Adipocyte (in vitro differentiated cells): ENCODE measurements around the gene MAP3K4.

ENCODE experiments used
- DNase-seq: peaks from one replicate; pipeline ENCODE4 v3.0.0-alpha.2; 2015; ENCODE audit warnings: low read depth
- H3K27me3 ChIP-seq: replicated peaks from 2 replicates; pipeline ENCODE4 v1.7.0; 2013; ENCODE audit warnings: mild to moderate bottlenecking, low read length, moderate library complexity; ENCODE audit not compliant: control insufficient read depth, insufficient read depth
- H3K36me3 ChIP-seq: 2 replicates; pipeline ENCODE4 v1.7.0; 2013; ENCODE audit warnings: low read length, mild to moderate bottlenecking, moderate library complexity; ENCODE audit not compliant: control insufficient read depth, insufficient read depth, severe bottlenecking
- H3K4me1 ChIP-seq: 2 replicates; pipeline ENCODE4 v1.7.0; 2013; ENCODE audit warnings: mild to moderate bottlenecking, low read length, moderate library complexity; ENCODE audit not compliant: control insufficient read depth, insufficient read depth
- H3K4me3 ChIP-seq: 2 replicates; pipeline ENCODE4 v1.7.0; 2013; ENCODE audit warnings: mild to moderate bottlenecking, low read length, moderate library complexity
- H3K9ac ChIP-seq: 2 replicates; pipeline ENCODE4 v1.7.0; 2013; ENCODE audit warnings: mild to moderate bottlenecking, low read length, moderate library complexity
- H3K9me3 ChIP-seq: 2 replicates; pipeline ENCODE4 v1.7.0; 2013; ENCODE audit warnings: mild to moderate bottlenecking, low read length, moderate library complexity; ENCODE audit not compliant: control insufficient read depth

Gene MAP3K4

DNA sequence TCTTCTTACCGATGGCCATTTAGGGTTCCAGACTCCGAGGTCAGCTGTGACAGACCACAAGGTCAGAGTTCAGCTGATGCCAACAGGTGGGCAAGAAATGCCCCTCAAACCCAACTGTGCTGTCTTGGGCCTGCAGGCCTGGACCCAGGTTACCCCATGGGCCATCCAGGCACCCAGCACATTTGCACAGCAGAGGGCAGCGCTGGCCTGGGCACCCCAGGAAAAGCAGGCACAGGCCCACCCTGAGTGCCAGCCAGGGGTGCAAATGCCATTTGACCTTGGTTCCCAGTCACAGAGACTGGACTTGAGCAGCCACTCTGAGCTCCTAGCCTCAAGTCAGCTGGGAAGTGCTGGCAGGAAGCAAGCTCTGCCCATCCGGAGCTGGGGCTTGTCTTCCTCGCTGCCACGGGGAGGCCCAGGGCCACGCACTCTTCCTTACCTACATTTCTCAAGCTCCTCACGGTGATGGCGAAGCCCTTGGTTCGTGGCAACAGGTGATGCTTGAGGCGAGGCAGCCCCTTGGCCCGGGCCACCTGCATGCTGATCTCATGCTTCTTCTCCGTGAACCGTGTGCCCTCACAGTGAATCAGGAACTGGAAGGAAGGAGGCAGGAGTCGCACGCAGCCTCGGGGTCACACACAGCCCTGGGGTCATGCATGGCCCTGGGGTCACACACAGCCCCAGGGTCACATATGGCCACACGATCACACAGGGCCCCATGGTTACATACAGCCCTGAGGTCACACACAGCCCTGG, 161.5 kb downstream of the MAP3K4 start:
- H3K4me1 ChIP-seq, result no peaks in the 10 kb centered on the region
- peaks cover 16% of the 10 kb centered on the region for H3K36me3 ChIP-seq
- H3K4me3 ChIP-seq, result no peak overlapping the region
- no peaks in the 10 kb centered on the region for H3K27me3 ChIP-seq
- peak; percentile 28 for DNase-seq
- H3K9me3 ChIP-seq, result no peaks in the 10 kb centered on the region
- H3K9ac ChIP-seq, result no peak overlapping the region

GRCh38 chr6:161153725-161154124, 162.2 kb downstream of the MAP3K4 start:
- H3K36me3 ChIP-seq, result peaks cover 10% of the 10 kb centered on the region
- no peak overlapping the region for H3K4me3 ChIP-seq

DNA sequence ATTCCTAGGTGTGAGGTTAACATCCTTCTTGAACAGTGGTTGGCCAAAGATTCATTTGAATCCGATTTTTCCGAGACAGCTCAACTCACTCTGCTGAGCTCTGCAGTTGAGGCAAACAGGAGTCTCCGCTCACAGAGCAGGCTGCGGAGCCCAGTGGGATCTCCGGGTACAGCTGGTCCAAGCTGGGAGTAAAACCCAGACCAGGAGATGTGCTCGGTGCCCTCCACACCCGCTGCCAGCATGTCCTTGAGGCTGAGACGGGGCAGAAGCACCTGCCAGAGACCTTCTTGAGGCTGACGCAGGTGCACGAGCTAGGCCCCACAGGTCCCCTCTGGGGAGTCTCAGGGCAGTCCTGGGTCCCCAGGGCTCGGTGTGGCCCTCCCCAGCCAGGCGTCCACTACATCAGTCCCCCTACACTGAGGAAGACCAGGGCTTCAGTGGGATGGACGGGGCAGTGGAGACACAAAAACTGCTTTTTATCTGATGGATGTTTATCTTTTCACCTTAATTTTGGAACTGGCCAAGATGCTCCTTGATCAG, 163.3 kb downstream of the MAP3K4 start:
- no peaks in the 10 kb centered on the region for H3K9me3 ChIP-seq
- H3K36me3 ChIP-seq, result peaks cover 10% of the 10 kb centered on the region
- no peak overlapping the region for H3K4me3 ChIP-seq
- H3K27me3 ChIP-seq, result no peaks in the 10 kb centered on the region
- DNase-seq, result no peak
- H3K9ac ChIP-seq, result no peak overlapping the region
- H3K4me1 ChIP-seq, result no peaks in the 10 kb centered on the region

More at GRCh38 chr6:161153725-161154124, 162.2 kb downstream of the MAP3K4 start:
- no peak for DNase-seq
- Histone ChIP-seq H3K4me1 (no peaks in the 10 kb centered on the region), H3K27me3 (no peaks in the 10 kb centered on the region), H3K9ac (no peak overlapping the region), H3K9me3 (no peaks in the 10 kb centered on the region)

GRCh38 chr6:161161121-161161520, 169.6 kb downstream of the MAP3K4 start:
- Histone ChIP-seq H3K27me3 (no peaks in the 10 kb centered on the region), H3K4me1 (peaks cover 6% of the 10 kb centered on the region), H3K36me3 (peaks cover 27% of the 10 kb centered on the region), H3K9me3 (no peaks in the 10 kb centered on the region), H3K9ac (no peak overlapping the region), H3K4me3 (no peak overlapping the region)
- DNase-seq, result no peak

GRCh38 chr6:161161889-161162624, 170.5 kb downstream of the MAP3K4 start:
- peaks cover 27% of the 10 kb centered on the region for H3K36me3 ChIP-seq
- H3K4me3 ChIP-seq, result no peak overlapping the region
- peak; percentile 67 for DNase-seq

GRCh38 chr6:161162722-161163121, 171.2 kb downstream of the MAP3K4 start:
- H3K4me3 ChIP-seq, result no peak overlapping the region
- H3K9me3 ChIP-seq, result no peaks in the 10 kb centered on the region
- H3K9ac ChIP-seq, result no peak overlapping the region
- peaks cover 6% of the 10 kb centered on the region for H3K4me1 ChIP-seq
- peaks cover 27% of the 10 kb centered on the region for H3K36me3 ChIP-seq
- no peak for DNase-seq
- no peaks in the 10 kb centered on the region for H3K27me3 ChIP-seq

More at GRCh38 chr6:161161889-161162624, 170.5 kb downstream of the MAP3K4 start:
- Histone ChIP-seq H3K4me1 (peaks cover 6% of the 10 kb centered on the region), H3K27me3 (no peaks in the 10 kb centered on the region), H3K9me3 (no peaks in the 10 kb centered on the region), H3K9ac (no peak overlapping the region)

DNA sequence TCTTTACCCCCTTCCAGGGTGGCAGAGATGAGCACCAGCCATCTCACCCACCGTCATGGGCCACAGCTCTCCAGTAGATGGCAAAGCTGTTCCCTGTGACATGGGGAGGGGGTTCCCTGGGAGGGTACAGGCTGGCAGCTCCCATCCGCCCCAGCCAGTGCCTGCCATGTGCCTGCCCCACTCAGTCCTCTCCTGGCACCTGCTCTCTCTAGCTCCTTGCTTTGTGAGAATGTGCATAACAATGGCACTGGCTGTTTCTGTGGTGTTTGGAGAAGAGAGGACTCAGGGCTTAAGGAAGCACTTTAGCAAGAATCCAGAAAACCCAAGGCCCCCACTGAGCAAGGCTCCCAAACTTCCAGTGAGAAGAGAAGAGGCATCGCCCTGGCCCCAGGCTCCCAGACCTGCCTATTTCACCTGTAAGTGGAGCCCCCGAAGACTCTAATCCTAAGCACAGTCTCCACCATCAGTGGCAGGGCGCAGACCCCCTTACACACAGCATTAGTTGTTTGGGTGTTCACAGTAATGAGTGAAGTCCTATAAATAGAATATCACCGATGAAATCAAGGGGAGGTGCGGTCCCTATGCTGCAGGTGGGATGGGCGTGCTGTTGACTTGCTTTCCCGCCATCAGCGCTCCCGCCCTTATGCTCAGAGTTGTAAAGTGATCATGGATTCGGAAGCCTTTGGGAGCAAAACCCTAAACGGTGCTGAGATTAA, 172.1 kb downstream of the MAP3K4 start:
- no peaks in the 10 kb centered on the region for H3K9me3 ChIP-seq
- no peak for DNase-seq
- H3K9ac ChIP-seq, result no peak overlapping the region
- no peaks in the 10 kb centered on the region for H3K27me3 ChIP-seq
- H3K36me3 ChIP-seq, result peaks cover 27% of the 10 kb centered on the region
- no peak overlapping the region for H3K4me3 ChIP-seq
- H3K4me1 ChIP-seq, result peaks cover 12% of the 10 kb centered on the region

DNA sequence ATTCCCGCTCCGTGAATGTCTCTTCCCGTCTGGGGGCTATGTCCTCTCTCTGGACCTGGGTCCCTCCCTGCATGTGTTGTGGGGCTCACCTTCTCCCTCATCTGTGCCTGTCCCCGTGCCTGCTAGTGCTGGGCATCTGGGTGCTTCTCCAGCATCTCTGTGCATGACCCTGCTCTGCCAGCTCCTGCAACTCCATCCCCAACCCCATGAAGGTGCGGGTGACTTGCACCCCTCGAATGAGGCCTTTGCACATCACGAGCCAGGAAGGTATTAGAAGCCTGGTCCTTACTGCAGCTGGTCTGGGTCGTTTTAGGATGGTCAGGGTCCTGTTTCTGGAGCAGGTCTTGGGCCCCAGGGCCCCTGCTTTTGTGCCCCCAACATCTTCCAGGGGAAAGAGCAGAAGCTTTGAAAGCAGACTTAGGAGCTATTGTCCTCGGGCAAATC, 172.6 kb downstream of the MAP3K4 start:
- no peak overlapping the region for H3K4me3 ChIP-seq
- no peaks in the 10 kb centered on the region for H3K9me3 ChIP-seq
- peaks cover 17% of the 10 kb centered on the region for H3K4me1 ChIP-seq
- H3K27me3 ChIP-seq, result no peaks in the 10 kb centered on the region
- peaks cover 25% of the 10 kb centered on the region for H3K36me3 ChIP-seq
- no peak for DNase-seq
- H3K9ac ChIP-seq, result no peak overlapping the region

DNA sequence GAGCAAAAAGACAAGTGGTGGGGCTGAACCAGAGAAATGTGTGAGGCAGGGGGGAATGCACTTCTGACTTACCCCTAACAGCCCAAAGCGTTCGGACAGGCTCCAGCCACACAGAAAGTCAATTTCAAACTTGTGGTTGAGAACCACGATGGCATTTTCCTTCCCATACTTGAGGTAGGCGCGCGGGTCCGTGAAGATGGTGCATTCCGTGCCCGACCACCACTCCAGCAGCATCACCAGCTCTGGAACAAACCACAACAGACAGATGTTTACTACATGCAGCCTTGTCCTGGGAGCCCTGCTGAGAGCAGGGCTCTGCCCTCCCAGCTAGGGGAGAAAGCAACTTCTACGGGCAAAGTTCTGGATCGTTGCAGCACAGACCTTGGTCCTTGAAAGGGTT, 174.6 kb downstream of the MAP3K4 start:
- Histone ChIP-seq H3K9me3 (no peaks in the 10 kb centered on the region), H3K27me3 (no peaks in the 10 kb centered on the region), H3K4me3 (no peak overlapping the region), H3K4me1 (peaks cover 17% of the 10 kb centered on the region), H3K36me3 (peaks cover 23% of the 10 kb centered on the region), H3K9ac (no peak overlapping the region)
- DNase-seq, result no peak

DNA sequence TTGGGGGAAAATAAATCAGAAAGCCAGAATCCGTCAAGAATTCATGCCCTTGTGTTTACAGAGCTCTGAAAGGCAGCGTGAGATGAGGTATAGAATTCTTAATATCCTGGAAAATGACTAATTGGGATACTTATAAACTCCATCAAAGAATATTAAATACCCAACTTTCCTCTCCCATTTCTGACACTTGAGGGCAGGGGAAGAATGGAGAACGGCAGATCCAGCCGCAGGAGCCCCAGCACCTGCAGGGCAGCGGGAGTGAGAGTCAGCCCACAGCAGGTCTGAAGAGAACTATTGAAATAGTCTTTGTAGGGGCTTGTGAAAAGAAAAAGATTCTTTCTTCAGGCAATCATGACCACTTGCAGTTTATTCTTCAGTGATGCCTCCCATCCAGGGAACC, 175.1 kb downstream of the MAP3K4 start:
- no peak for DNase-seq
- no peak overlapping the region for H3K4me3 ChIP-seq
- H3K27me3 ChIP-seq, result no peaks in the 10 kb centered on the region
- H3K9ac ChIP-seq, result no peak overlapping the region
- no peaks in the 10 kb centered on the region for H3K9me3 ChIP-seq
- H3K36me3 ChIP-seq, result peaks cover 23% of the 10 kb centered on the region
- H3K4me1 ChIP-seq, result peaks cover 17% of the 10 kb centered on the region
